Adipocyte (in vitro differentiated cells): ENCODE data around the gene SMNDC1.
"Not testable (repeated sequence)": the region's sequence is repeated elsewhere in the genome, so short reads cannot be mapped to it uniquely, and the experiment has no call there.

Experiments
- DNase-seq: peaks from one replicate; pipeline ENCODE4 v3.0.0-alpha.2; 2015; ENCODE audit warnings: low read depth
- H3K27me3 ChIP-seq: replicated peaks from 2 replicates; pipeline ENCODE4 v1.7.0; 2013; ENCODE audit warnings: mild to moderate bottlenecking, low read length, moderate library complexity; ENCODE audit not compliant: control insufficient read depth, insufficient read depth
- H3K36me3 ChIP-seq: 2 replicates; pipeline ENCODE4 v1.7.0; 2013; ENCODE audit warnings: low read length, mild to moderate bottlenecking, moderate library complexity; ENCODE audit not compliant: control insufficient read depth, insufficient read depth, severe bottlenecking
- H3K4me1 ChIP-seq: 2 replicates; pipeline ENCODE4 v1.7.0; 2013; ENCODE audit warnings: mild to moderate bottlenecking, low read length, moderate library complexity; ENCODE audit not compliant: control insufficient read depth, insufficient read depth
- H3K4me3 ChIP-seq: 2 replicates; pipeline ENCODE4 v1.7.0; 2013; ENCODE audit warnings: mild to moderate bottlenecking, low read length, moderate library complexity
- H3K9ac ChIP-seq: 2 replicates; pipeline ENCODE4 v1.7.0; 2013; ENCODE audit warnings: mild to moderate bottlenecking, low read length, moderate library complexity
- H3K9me3 ChIP-seq: 2 replicates; pipeline ENCODE4 v1.7.0; 2013; ENCODE audit warnings: mild to moderate bottlenecking, low read length, moderate library complexity; ENCODE audit not compliant: control insufficient read depth

The SMNDC1 gene

DNA sequence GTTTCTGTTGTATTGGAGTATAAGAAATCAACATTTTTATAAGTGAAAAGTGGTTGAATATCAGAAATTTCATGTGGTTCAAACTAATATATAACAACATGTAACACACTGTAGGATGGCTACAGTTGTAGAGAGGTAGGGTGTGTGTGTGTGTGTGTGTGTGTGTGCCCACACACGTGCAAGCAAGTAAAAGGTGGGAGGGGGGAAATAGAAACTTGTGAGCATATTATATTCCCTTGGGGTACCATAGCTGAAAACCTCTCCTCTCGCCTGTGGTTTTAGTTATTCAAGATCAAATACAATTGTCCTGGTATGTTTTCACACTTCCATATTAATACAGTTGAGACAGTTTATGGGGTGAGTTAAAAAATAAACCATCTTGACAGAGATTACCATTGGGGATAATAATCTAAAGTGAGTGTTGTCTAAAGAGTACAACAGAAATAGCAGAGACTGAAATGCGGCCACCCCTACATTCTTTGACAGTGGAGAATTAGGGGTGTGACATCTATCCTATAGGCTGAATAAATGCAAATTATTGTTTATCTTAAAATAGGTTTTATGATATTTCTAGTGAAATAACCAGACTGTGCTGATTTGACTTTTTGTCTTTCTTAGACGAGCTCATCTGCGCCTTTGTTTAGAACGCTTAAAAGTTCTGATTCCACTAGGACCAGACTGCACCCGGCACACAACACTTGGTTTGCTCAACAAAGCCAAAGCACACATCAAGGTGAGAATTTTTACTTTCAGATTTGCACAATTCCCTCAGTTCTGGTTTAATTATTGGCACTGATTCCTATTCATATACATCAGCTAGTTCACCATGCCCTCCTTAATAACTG is 25.9 kb downstream of the SMNDC1 start:
- Histone ChIP-seq H3K27me3 (no peaks in the 10 kb centered on the region), H3K4me1 (peaks cover 17% of the 10 kb centered on the region)

DNA sequence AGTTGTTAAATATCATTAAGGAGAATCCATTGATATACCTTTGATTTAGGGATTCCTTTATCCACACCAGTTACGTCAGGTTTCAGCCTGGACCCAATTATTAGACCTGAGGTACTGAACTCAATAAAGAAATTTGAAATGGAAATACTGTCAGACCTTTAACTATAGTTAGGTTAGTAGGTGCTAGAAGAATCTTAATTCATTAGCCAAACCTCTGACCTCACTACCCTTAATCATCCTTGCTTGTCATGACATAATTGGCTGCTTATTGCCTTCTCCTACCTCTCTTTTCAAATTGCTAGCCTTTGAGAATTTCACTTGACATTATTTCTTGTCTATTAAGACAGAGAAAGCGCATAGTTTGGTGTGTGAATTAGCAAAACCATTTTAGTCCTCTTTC is 27.1 kb downstream of the SMNDC1 start:
- Histone ChIP-seq H3K4me3 (no peak overlapping the region), H3K4me1 (peaks cover 25% of the 10 kb centered on the region), H3K9ac (no peak overlapping the region), H3K27me3 (no peaks in the 10 kb centered on the region), H3K36me3 (no peaks in the 10 kb centered on the region), H3K9me3 (no peaks in the 10 kb centered on the region)
- DNase-seq, result no peak

More for the DNA sequence above, 25.9 kb downstream of the SMNDC1 start:
- no peak for DNase-seq
- H3K4me3 ChIP-seq, result no peak overlapping the region
- H3K36me3 ChIP-seq, result no peaks in the 10 kb centered on the region
- H3K9ac ChIP-seq, result peak overlapping the region; percentile 27
- H3K9me3 ChIP-seq, result no peaks in the 10 kb centered on the region

DNA sequence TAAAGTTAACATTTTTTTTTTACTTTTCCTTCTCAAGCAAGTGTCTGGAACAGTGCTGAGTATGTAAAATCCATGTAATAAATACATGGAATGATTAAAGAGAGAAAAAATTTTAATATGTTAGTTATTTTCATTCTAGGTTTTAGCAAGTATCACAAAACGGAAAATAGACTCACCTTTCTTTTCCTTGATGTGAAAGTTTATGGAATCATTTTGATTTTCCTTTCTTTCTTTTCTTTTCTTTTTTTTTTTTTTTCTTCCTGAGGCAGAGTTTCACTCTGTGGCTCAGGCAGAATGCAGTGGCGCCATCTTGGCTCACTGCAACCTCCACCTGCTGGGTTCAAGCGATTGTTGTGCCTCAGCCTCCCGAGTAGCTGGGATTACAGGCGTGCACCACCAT is 28.1 kb downstream of the SMNDC1 start:
- H3K9me3 ChIP-seq, result no peaks in the 10 kb centered on the region
- peaks cover 18% of the 10 kb centered on the region for H3K4me1 ChIP-seq
- H3K27me3 ChIP-seq, result no peaks in the 10 kb centered on the region
- DNase-seq, result no peak
- H3K36me3 ChIP-seq, result no peaks in the 10 kb centered on the region
- H3K4me3 ChIP-seq, result no peak overlapping the region
- no peak overlapping the region for H3K9ac ChIP-seq

DNA sequence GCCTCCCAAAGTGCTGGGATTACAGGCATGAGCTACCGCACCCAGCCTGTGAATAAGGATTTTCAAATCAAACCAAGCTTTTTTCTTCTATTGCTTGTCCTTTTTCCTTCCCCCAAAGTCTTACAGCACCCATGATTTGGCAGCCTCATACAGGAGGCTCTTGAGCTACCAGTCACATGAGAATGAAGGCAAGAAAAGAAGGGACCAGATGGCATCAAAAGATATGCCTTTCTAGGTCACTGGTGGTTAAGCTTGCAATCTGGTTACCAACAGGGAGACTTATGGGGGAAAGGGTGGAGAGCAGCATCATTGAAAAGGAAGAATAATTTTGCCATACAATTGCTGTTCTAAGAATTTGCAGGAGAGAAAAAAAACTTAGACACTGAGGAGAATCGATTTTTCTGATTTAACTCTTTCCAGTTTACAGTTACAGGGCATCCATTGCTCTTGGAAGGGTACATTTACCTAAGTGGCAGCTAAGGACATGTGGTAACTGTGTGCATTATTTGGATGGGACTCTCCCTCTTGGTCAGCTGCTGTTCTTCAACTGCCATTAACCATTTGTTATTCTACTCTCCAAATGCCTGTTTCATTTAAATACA is 29.5 kb downstream of the SMNDC1 start:
- Histone ChIP-seq H3K4me1 (peaks cover 22% of the 10 kb centered on the region), H3K9me3 (no peaks in the 10 kb centered on the region), H3K27me3 (no peaks in the 10 kb centered on the region), H3K36me3 (no peaks in the 10 kb centered on the region), H3K9ac (no peak overlapping the region), H3K4me3 (no peak overlapping the region)
- no peak for DNase-seq

DNA sequence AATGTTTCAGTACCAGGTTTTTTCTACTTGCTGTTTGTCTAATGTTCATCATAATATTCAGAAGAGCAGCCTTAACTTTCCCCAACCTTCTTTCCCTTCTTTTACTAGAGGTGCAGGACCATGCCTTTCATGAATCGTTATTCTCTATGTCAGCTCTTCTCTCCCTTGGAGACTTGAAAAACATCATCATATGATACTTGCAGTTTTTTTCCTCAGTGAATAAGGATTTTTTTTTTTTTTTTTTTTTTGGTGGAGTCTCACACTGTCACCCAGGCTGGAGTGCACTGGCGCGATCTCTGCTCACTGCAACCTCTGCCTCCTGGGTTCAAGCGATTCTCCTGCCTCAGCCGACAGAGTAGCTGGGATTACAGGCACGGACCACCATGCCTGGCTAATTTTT is 30.1 kb downstream of the SMNDC1 start:
- DNase-seq, result no peak
- no peak overlapping the region for H3K9ac ChIP-seq
- H3K27me3 ChIP-seq, result no peaks in the 10 kb centered on the region
- no peak overlapping the region for H3K4me3 ChIP-seq
- H3K36me3 ChIP-seq, result no peaks in the 10 kb centered on the region
- H3K9me3 ChIP-seq, result no peaks in the 10 kb centered on the region
- H3K4me1 ChIP-seq, result peaks cover 28% of the 10 kb centered on the region

DNA sequence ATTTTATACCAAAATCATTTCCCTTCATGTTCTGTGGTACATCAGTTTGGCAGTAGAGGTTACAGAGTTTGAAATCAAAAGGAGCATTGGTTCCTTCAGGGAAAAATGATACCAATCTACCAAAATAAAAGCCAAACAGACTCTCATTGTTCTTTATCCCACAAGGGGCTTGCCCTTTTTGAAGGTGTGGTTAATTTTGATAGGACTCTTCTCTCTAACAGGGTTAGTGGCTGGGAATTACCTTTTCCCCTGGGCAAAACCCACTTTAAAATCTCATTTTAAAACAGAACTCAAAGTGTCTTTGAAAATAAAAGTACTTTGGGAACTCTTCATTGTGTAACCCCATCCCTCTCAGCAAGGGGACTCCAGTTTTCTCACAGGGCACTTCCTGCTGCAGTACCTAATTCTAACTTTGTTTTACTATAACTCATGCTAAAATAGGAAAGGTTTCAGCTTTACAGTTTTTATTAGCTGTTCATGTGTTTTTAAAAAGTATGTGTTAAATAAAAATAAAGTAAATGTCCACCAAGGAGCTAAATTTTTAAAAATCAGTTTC is 30.6 kb downstream of the SMNDC1 start:
- peaks cover 26% of the 10 kb centered on the region for H3K4me1 ChIP-seq
- no peak overlapping the region for H3K4me3 ChIP-seq
- DNase-seq, result no peak
- H3K27me3 ChIP-seq, result no peaks in the 10 kb centered on the region
- no peaks in the 10 kb centered on the region for H3K36me3 ChIP-seq
- no peak overlapping the region for H3K9ac ChIP-seq
- no peaks in the 10 kb centered on the region for H3K9me3 ChIP-seq

DNA sequence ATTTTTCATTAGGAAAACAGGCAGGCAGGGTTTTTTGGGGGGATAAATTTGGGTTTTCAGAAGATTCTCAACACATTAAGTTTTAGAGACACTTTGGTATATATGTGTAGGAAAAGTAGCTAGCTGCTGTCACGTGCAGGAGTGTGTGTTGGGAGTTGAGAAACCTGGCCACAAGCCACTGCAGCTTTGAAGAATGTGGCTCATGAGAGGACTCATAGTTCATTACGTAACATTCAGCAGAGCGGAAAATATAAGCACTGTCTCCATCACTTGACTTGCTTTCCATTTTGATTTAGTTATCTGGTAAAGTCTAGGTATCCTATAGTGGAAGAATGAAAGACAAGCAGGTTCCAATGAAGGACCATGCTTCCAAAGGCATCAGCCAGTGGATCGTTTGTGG is 31.2 kb downstream of the SMNDC1 start:
- no peaks in the 10 kb centered on the region for H3K36me3 ChIP-seq
- H3K4me1 ChIP-seq, result peaks cover 30% of the 10 kb centered on the region
- peak; percentile 67 for DNase-seq
- no peaks in the 10 kb centered on the region for H3K27me3 ChIP-seq
- no peaks in the 10 kb centered on the region for H3K9me3 ChIP-seq
- H3K9ac ChIP-seq, result no peak overlapping the region
- no peak overlapping the region for H3K4me3 ChIP-seq

DNA sequence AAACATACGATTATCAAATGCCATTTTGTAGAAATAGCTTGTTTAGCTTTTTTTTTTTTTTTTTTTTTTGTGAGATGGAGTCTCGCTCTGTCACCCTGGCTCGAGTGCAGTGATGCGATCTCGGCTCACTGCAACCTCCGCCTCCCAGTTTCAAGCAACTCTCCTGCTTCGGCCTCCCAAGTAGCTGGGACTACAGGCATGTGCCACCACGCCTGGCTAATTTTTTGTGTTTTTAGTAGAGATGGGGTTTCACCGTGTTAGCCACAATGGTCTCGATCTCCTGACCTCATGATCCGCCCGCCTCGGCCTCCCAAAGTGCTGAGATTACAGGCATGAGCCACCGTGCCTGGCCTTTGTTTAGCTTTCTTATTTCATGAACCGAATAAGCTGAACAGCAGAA is 31.7 kb downstream of the SMNDC1 start:
- not testable (repeated sequence) for H3K9me3 ChIP-seq, H3K4me3 ChIP-seq, H3K27me3 ChIP-seq, H3K9ac ChIP-seq, DNase-seq, H3K36me3 ChIP-seq
- H3K4me1 ChIP-seq, result peaks cover 31% of the 10 kb centered on the region

DNA sequence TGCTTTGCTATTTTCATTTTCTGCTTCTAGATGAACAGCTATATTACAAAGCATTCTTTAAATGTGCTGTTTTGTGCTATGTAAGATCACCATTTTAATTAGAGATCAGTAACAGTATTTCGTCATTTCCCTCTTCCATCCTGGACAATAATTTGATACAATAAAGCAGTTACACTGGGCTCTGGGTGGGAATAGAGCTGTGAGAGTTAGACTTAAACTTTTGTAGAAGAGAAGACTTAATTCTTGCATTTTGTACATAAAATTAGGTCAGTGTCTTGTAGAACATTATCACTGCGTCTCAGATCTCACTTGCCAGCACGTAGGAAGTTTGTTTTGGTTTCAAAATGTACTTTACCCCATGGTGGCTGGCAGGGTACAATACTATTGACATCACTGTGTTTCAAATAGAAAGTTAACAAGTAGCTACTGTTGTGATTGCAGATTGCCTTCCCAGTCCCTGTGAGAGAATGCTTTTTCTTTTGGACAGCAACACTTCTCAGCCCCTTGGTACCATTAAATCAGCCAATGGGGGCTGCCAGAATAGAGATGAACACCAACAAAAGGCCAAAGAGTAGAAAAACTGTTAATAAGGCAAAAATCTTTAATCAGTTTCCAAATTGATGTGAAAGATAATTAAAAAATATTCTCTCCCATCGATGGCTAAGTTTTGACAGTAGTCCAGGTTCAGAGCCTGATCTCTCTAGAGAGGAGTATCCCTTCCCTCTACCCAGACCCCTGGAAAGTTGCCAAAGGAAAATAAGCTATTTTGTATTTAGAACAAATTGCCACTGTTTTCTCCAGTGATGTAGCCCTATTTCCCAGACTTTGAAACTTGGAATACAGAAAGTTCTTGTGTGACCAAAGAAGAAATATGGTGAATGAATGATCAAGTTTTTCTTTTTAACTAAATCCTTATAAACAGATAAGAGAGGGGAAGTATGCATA is 35.1 kb downstream of the SMNDC1 start:
- H3K27me3 ChIP-seq, result no peaks in the 10 kb centered on the region
- peak overlapping the region; percentile 80 for H3K4me3 ChIP-seq
- H3K36me3 ChIP-seq, result no peaks in the 10 kb centered on the region
- DNase-seq, result peak; percentile 46
- no peaks in the 10 kb centered on the region for H3K9me3 ChIP-seq
- H3K4me1 ChIP-seq, result peaks cover 31% of the 10 kb centered on the region
- H3K9ac ChIP-seq, result peak overlapping the region; percentile 68

DNA sequence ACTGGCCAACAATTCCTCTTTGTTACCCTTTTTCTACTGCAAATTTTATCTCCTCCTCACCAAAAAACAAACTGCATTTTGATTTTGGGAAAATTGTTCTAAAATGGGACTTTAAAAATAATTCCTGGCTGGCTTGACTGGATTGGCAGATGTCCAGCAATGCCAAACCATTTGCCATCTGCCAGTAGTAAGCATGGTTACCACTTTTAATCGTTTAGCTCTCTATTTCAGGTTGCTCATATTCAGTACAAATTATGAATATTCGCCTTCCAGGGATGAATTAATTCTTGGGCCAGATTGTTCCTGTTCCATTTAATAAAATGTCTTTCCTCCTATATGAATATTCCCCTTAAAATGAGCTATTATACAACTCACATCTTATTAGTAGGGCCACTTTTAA is 35.7 kb downstream of the SMNDC1 start:
- Histone ChIP-seq H3K27me3 (no peaks in the 10 kb centered on the region), H3K4me1 (peaks cover 32% of the 10 kb centered on the region), H3K4me3 (peak overlapping the region; percentile 80), H3K9ac (peak overlapping the region; percentile 68), H3K9me3 (no peaks in the 10 kb centered on the region), H3K36me3 (no peaks in the 10 kb centered on the region)
- peak; percentile 4 for DNase-seq

DNA sequence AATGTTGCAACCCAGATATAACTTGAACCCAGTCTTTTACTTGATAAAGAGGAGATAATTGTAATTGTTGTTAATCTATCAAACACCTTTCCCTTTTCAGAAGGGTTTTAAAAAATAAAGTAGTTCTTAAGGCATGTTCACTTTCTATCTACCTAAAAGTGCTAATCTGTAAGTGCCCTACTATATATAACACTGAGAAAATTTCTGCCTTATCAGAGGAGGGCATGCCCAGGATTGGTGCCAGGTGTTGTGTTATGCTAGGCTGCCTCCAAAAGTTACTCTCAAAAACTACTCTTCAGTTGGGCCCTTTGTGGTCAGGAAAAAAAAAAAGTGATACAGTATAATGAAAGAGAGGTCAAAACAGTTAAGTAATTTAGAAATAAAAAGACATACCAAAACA is 36.3 kb downstream of the SMNDC1 start:
- Histone ChIP-seq H3K9me3 (no peaks in the 10 kb centered on the region), H3K4me1 (peaks cover 32% of the 10 kb centered on the region), H3K4me3 (no peak overlapping the region), H3K27me3 (no peaks in the 10 kb centered on the region), H3K9ac (no peak overlapping the region), H3K36me3 (no peaks in the 10 kb centered on the region)
- DNase-seq, result no peak
